BLaER1 (cell line): Measurements from ENCODE around the gene SNRK.

Experiments
- H3K27ac ChIP-seq: shearing (Covaris generic); formaldehyde crosslinking; 2 replicates; pipeline ENCODE4 v1.8.1; 2022
- H3K27me3 ChIP-seq: shearing (Covaris generic); formaldehyde crosslinking; 2 replicates; pipeline ENCODE4 v1.8.1; 2022
- H3K36me3 ChIP-seq: shearing (Covaris generic); formaldehyde crosslinking; 2 replicates; pipeline ENCODE4 v1.8.1; 2022
- H3K4me1 ChIP-seq: shearing (Covaris generic); formaldehyde crosslinking; 2 replicates; pipeline ENCODE4 v1.8.1; 2022
- H3K4me2 ChIP-seq: shearing (Covaris generic); formaldehyde crosslinking; 2 replicates; pipeline ENCODE4 v1.8.1; 2022
- H3K4me3 ChIP-seq: shearing (Covaris generic); formaldehyde crosslinking; 2 replicates; pipeline ENCODE4 v1.8.1; 2022
- H3K9ac ChIP-seq: shearing (Covaris generic); formaldehyde crosslinking; 2 replicates; pipeline ENCODE4 v1.8.1; 2022
- H3K9me3 ChIP-seq: shearing (Covaris generic); formaldehyde crosslinking; 2 replicates; pipeline ENCODE4 v1.8.1; 2022
- H4K20me1 ChIP-seq: shearing (Covaris generic); formaldehyde crosslinking; 2 replicates; pipeline ENCODE4 v1.8.1; 2022
- Cebpa-rat ChIP-seq: shearing (Covaris generic); IDR thresholded peaks from 2 replicates; pipeline ENCODE4 v1.8.1; 2022

Gene SNRK

GRCh38 chr3:43378066-43378935 lies 92.0 kb downstream of the SNRK start:
- H3K4me1 ChIP-seq, result no peaks in the 10 kb centered on the region
- H3K36me3 ChIP-seq, result no peaks in the 10 kb centered on the region
- no peak overlapping the region for H3K4me2 ChIP-seq

GRCh38 chr3:43379343-43379742 lies 93.0 kb downstream of the SNRK start:
- no peak overlapping the region for H3K4me3 ChIP-seq
- no peak for TF ChIP-seq Cebpa-rat
- H3K9me3 ChIP-seq, result no peaks in the 10 kb centered on the region
- no peaks in the 10 kb centered on the region for H3K4me1 ChIP-seq
- no peak overlapping the region for H3K4me2 ChIP-seq
- no peak overlapping the region for H3K9ac ChIP-seq
- H3K27ac ChIP-seq, result no peak overlapping the region
- no peaks in the 10 kb centered on the region for H3K27me3 ChIP-seq
- no peaks in the 10 kb centered on the region for H4K20me1 ChIP-seq
- H3K36me3 ChIP-seq, result no peaks in the 10 kb centered on the region

More at GRCh38 chr3:43378066-43378935, 92.0 kb downstream of the SNRK start:
- TF ChIP-seq Cebpa-rat, result no peak
- Histone ChIP-seq H4K20me1 (no peaks in the 10 kb centered on the region), H3K27ac (no peak overlapping the region), H3K4me3 (no peak overlapping the region), H3K9me3 (no peaks in the 10 kb centered on the region), H3K27me3 (no peaks in the 10 kb centered on the region), H3K9ac (no peak overlapping the region)

- Histone ChIP-seq H3K27me3 (no peaks in the 10 kb centered on the region), H3K27ac (no peak overlapping the region), H3K9ac (no peak overlapping the region), H4K20me1 (no peaks in the 10 kb centered on the region), H3K9me3 (no peaks in the 10 kb centered on the region; the same call in none of the 2 replicates), H3K36me3 (no peaks in the 10 kb centered on the region), H3K4me1 (peaks cover 34% of the 10 kb centered on the region), H3K4me3 (no peak overlapping the region), H3K4me2 (no peak overlapping the region)
- TF ChIP-seq Cebpa-rat, result no peak
Observed at GRCh38 chr3:43388175-43388574, 101.8 kb downstream of the SNRK start.

- no peak overlapping the region for H3K9ac ChIP-seq
- no peak for TF ChIP-seq Cebpa-rat
Observed at GRCh38 chr3:43388915-43389314, 102.6 kb downstream of the SNRK start.

GRCh38 chr3:43389388-43390254 lies 103.3 kb downstream of the SNRK start:
- Histone ChIP-seq H3K27me3 (no peaks in the 10 kb centered on the region), H3K4me2 (peak overlapping the region; percentile 58), H3K36me3 (no peaks in the 10 kb centered on the region), H3K27ac (peak overlapping the region; percentile 83), H3K4me3 (peak overlapping the region; percentile 27; the same call in 1 of the 2 replicates), H4K20me1 (no peaks in the 10 kb centered on the region), H3K9me3 (no peaks in the 10 kb centered on the region; the same call in none of the 2 replicates), H3K4me1 (peaks cover 34% of the 10 kb centered on the region), H3K9ac (no peak overlapping the region; the same call in 1 of the 2 replicates)
- TF ChIP-seq Cebpa-rat, result no peak

More at GRCh38 chr3:43388915-43389314, 102.6 kb downstream of the SNRK start:
- no peaks in the 10 kb centered on the region; the same call in none of the 2 replicates for H3K9me3 ChIP-seq
- peaks cover 34% of the 10 kb centered on the region for H3K4me1 ChIP-seq
- 0 out of 2 replicates have a peak overlapping the region, but pooled peaks have one; percentile 10 for H3K4me3 ChIP-seq
- H3K36me3 ChIP-seq, result no peaks in the 10 kb centered on the region
- H3K27me3 ChIP-seq, result no peaks in the 10 kb centered on the region
- peak overlapping the region; percentile 83 for H3K27ac ChIP-seq
- H3K4me2 ChIP-seq, result peak overlapping the region; percentile 58
- H4K20me1 ChIP-seq, result no peaks in the 10 kb centered on the region

GRCh38 chr3:43390255-43390588 lies 103.9 kb downstream of the SNRK start:
- TF ChIP-seq Cebpa-rat, result no peak
- Histone ChIP-seq H3K27me3 (no peaks in the 10 kb centered on the region), H3K27ac (peak overlapping the region; percentile 83), H3K36me3 (no peaks in the 10 kb centered on the region), H3K9me3 (no peaks in the 10 kb centered on the region; the same call in none of the 2 replicates), H3K4me1 (peaks cover 34% of the 10 kb centered on the region), H4K20me1 (no peaks in the 10 kb centered on the region), H3K9ac (no peak overlapping the region; the same call in 1 of the 2 replicates), H3K4me2 (peak overlapping the region; percentile 58), H3K4me3 (peak overlapping the region; percentile 27; the same call in 1 of the 2 replicates)

- H3K27me3 ChIP-seq, result no peaks in the 10 kb centered on the region
- TF ChIP-seq Cebpa-rat, result no peak
- peaks cover 34% of the 10 kb centered on the region for H3K4me1 ChIP-seq
- H3K27ac ChIP-seq, result no peak overlapping the region
- no peak overlapping the region for H3K9ac ChIP-seq
- H3K4me3 ChIP-seq, result no peak overlapping the region
- no peaks in the 10 kb centered on the region; the same call in 1 of the 2 replicates for H3K9me3 ChIP-seq
- H3K36me3 ChIP-seq, result no peaks in the 10 kb centered on the region
- H3K4me2 ChIP-seq, result no peak overlapping the region
- no peaks in the 10 kb centered on the region for H4K20me1 ChIP-seq
Observed at GRCh38 chr3:43391621-43392020, 105.3 kb downstream of the SNRK start.

GRCh38 chr3:43394041-43394554 lies 107.8 kb downstream of the SNRK start:
- Histone ChIP-seq H3K4me3 (no peak overlapping the region), H3K4me1 (peaks cover 16% of the 10 kb centered on the region), H3K27ac (no peak overlapping the region), H4K20me1 (no peaks in the 10 kb centered on the region), H3K9me3 (no peaks in the 10 kb centered on the region), H3K27me3 (no peaks in the 10 kb centered on the region), H3K36me3 (no peaks in the 10 kb centered on the region), H3K9ac (no peak overlapping the region), H3K4me2 (no peak overlapping the region)
- TF ChIP-seq Cebpa-rat, result no peak

- no peak overlapping the region for H3K27ac ChIP-seq
- H3K4me3 ChIP-seq, result no peak overlapping the region
- no peak overlapping the region for H3K4me2 ChIP-seq
- no peaks in the 10 kb centered on the region for H4K20me1 ChIP-seq
- H3K9me3 ChIP-seq, result no peaks in the 10 kb centered on the region
- peaks cover 5% of the 10 kb centered on the region; the same call in 1 of the 2 replicates for H3K4me1 ChIP-seq
- no peaks in the 10 kb centered on the region for H3K36me3 ChIP-seq
- no peaks in the 10 kb centered on the region for H3K27me3 ChIP-seq
- no peak for TF ChIP-seq Cebpa-rat
- no peak overlapping the region for H3K9ac ChIP-seq
Observed at GRCh38 chr3:43399034-43399433, 112.7 kb downstream of the SNRK start.
